Activated CD8-positive, alpha-beta memory T cell treated with anti-CD3 and anti-CD28 coated beads, Interleukin-2, amount 50 U/mL, for 48 hours (primary cell): ENCODE measurements around the gene ZNF738.

Source experiments
- DNase-seq: peaks from one replicate; pipeline ENCODE4 v3.0.0-alpha.2; 2020

Gene ZNF738

GRCh38 chr19:21423057-21424041, 64.5 kb downstream of the ZNF738 start:
- DNase-seq = no peak
